CD14-positive monocyte (primary cell): ENCODE results near the gene PSKH1. TPM values are rescaled to one million over a fixed set of nuclear protein-coding genes. Genes with fewer than 3 reads are reported as not detected.
A peak's percentile ranks its signal among the peaks of the same experiment; 100 is the strongest.

Experiments
- DNase-seq, 3 donors: peaks; one replicate each; pipeline ENCODE4 v3.0.0-alpha.2; 2011 to 2022
- H2AFZ ChIP-seq: 2 replicates; pipeline ENCODE4 v1.6.0; 2012; ENCODE audit warnings: mild to moderate bottlenecking, low read depth, low read length, inconsistent platforms; ENCODE audit not compliant: insufficient read depth, poor library complexity, severe bottlenecking
- H3K27ac ChIP-seq, 2 donors: 1 replicate in 1 of 2; 2 replicates in 1 of 2; pipeline ENCODE4 v1.5.1; 2012 to 2013; ENCODE audit warnings: low read length in 2 of 2, control low read depth in 1 of 2, inconsistent platforms in 1 of 2, low read depth in 1 of 2, mild to moderate bottlenecking in 1 of 2
- H3K27me3 ChIP-seq, 2 donors: one replicate each; pipeline versions ENCODE4 v1.6.0 to v1.6.1; 2011 to 2013; ENCODE audit warnings: low read length in 2 of 2; ENCODE audit not compliant: control insufficient read depth in 2 of 2, insufficient read depth in 2 of 2
- H3K36me3 ChIP-seq, 2 donors: replicated peaks in 1 of 2; 1 replicate in 1 of 2; 2 replicates in 1 of 2; pipeline versions ENCODE4 v1.5.1 to v1.6.1; 2012 to 2013; ENCODE audit warnings: low read length in 2 of 2, control low read depth in 1 of 2, inconsistent platforms in 1 of 2, mild to moderate bottlenecking in 1 of 2; ENCODE audit not compliant: insufficient read depth in 2 of 2, control insufficient read depth in 1 of 2
- H3K4me1 ChIP-seq, 2 donors: 1 replicate in 1 of 2; 2 replicates in 1 of 2; pipeline versions ENCODE4 v1.5.1 to v1.6.1; 2012 to 2013; ENCODE audit warnings: low read length in 2 of 2, control low read depth in 1 of 2, inconsistent platforms in 1 of 2, mild to moderate bottlenecking in 1 of 2, moderate library complexity in 1 of 2; ENCODE audit not compliant: insufficient read depth in 2 of 2, control insufficient read depth in 1 of 2
- H3K4me2 ChIP-seq: replicated peaks from 2 replicates; pipeline ENCODE3; 2012; ENCODE audit warnings: low read length, moderate library complexity, mild to moderate bottlenecking; ENCODE audit not compliant: poor library complexity, severe bottlenecking; ENCODE audit errors: extremely low read depth
- H3K4me3 ChIP-seq, 3 experiments: fragments of 200-600 bp in 1 of 3; sonication (generic) in 1 of 3; replicated peaks in 1 of 3; 1 replicate in 2 of 3; 2 replicates in 1 of 3; pipeline ENCODE4 v1.5.1; 2011 to 2013; ENCODE audit warnings: low read length in 3 of 3, mild to moderate bottlenecking in 3 of 3, control low read depth in 2 of 3, low read depth in 2 of 3, inconsistent platforms in 1 of 3, moderate library complexity in 1 of 3
- H3K79me2 ChIP-seq: 2 replicates; pipeline ENCODE4 v1.6.0; 2012; ENCODE audit warnings: mild to moderate bottlenecking, control low read depth, inconsistent platforms, low read length, moderate library complexity; ENCODE audit not compliant: insufficient read depth
- H3K9ac ChIP-seq: 2 replicates; pipeline ENCODE4 v1.6.0; 2017; ENCODE audit warnings: low read length, mild to moderate bottlenecking; ENCODE audit not compliant: insufficient read depth, poor library complexity, severe bottlenecking
- H3K9me3 ChIP-seq, 2 donors: replicated peaks in 1 of 2; 1 replicate in 1 of 2; 2 replicates in 1 of 2; pipeline versions ENCODE4 v1.5.1 to v1.6.1; 2012 to 2013; ENCODE audit warnings: low read length in 2 of 2, control low read depth in 1 of 2; ENCODE audit not compliant: control insufficient read depth in 1 of 2, insufficient read depth in 1 of 2
- H4K20me1 ChIP-seq: 2 replicates; pipeline ENCODE4 v1.6.0; 2012; ENCODE audit warnings: mild to moderate bottlenecking, low read length, control low read depth, moderate library complexity; ENCODE audit not compliant: insufficient read depth
- H3K27ac Mint-ChIP-seq, 7 donors: one replicate each; pipeline ENCODE4 v1.8.0; 2020; ENCODE audit warnings: mild to moderate bottlenecking in 7 of 7, mixed read lengths in 7 of 7, moderate library complexity in 6 of 7, inconsistent platforms in 2 of 7
- H3K27me3 Mint-ChIP-seq, 3 donors: one replicate each; pipeline ENCODE4 v1.8.0; 2021 to 2022; ENCODE audit warnings: low read depth in 3 of 3, mild to moderate bottlenecking in 3 of 3, mixed read lengths in 3 of 3, moderate library complexity in 3 of 3, inconsistent platforms in 1 of 3
- H3K36me3 Mint-ChIP-seq, 2 donors: one replicate each; pipeline ENCODE4 v1.8.0; 2020; ENCODE audit warnings: mixed read lengths in 2 of 2, inconsistent platforms in 1 of 2, mild to moderate bottlenecking in 1 of 2
- H3K4me1 Mint-ChIP-seq: one replicate; pipeline ENCODE4 v1.8.0; 2020; ENCODE audit warnings: mild to moderate bottlenecking, mixed read lengths
- H3K4me3 Mint-ChIP-seq, 2 donors: one replicate each; pipeline ENCODE4 v1.8.0; 2020; ENCODE audit warnings: mild to moderate bottlenecking in 2 of 2, mixed read lengths in 2 of 2, moderate library complexity in 1 of 2
- H3K9me3 Mint-ChIP-seq, 7 donors: one replicate each; pipeline ENCODE4 v1.8.0; 2020 to 2022; ENCODE audit warnings: mixed read lengths in 7 of 7, mild to moderate bottlenecking in 6 of 7, moderate library complexity in 6 of 7, inconsistent platforms in 2 of 7
- WGBS: methylation state at CpG from one replicate; pipeline ENCODE4 v1.1.5; 2013; ENCODE audit warnings: missing lambda C conversion rate; ENCODE audit not compliant: insufficient coverage; 5-methylcytosine and 5-hydroxymethylcytosine counted together
- intact Hi-C, 2 donors: fragments of 100-400 bp; cut with micrococcal nuclease; formaldehyde crosslinking; loops; one replicate each; pipeline versions ENCODE4 v1.15.0 to v1.15.1; 2023
- polyA plus RNA-seq, 3 donors: library from polyadenylated mRNA; depleted of rRNA in 1 of 3; unstranded in 2 of 3; stranded (reverse) in 1 of 3; fragments of 300-500 nt in 2 of 3; fragments of >200 nt in 1 of 3; fragmentation: Illumina TruSeq in 2 of 3; gene quantifications; 1 replicate in 2 of 3; 2 replicates in 1 of 3; pipeline ENCODE4 v1.2.3, GENCODE V29; 2012 to 2021
- TF ChIP-seq, protein P1 (sequence below): fragments of 200-600 bp; IDR thresholded peaks from one replicate; pipeline ENCODE4 v1.8.0; 2022; ENCODE audit warnings: antibody characterized with exemption, mild to moderate bottlenecking

PSKH1 gene
- polyA plus RNA-seq, 3 donors: 11.0 to 19.7 (median 16.8) TPM

DNA sequence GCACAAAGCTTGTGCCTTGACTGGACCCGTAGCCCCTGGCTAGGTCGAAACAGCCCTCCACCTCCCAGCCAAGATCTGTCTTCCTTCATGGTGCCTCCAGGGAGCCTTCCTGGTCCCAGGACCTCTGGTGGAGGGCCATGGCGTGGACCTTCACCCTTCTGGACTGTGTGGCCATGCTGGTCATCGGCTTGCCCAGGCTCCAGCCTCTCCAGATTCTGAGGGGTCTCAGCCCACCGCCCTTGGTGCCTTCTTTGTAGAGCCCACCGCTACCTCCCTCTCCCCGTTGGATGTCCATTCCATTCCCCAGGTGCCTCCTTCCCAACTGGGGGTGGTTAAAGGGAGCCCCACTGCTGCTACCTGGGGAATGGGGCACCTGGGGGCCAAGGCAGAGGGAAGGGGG is 35.1 kb downstream of the PSKH1 start:
- no peak overlapping the region for H3K4me3 Mint-ChIP-seq
- Histone ChIP-seq H3K27ac (no peak overlapping the region), H4K20me1 (peaks cover 93% of the 10 kb centered on the region), H3K4me1 (no peaks in the 10 kb centered on the region), H3K9ac (no peak overlapping the region), H3K4me2 (no peak overlapping the region), H3K36me3 (peaks cover 56 to 90% of the 10 kb centered on the region in 2 donors), H3K79me2 (peaks cover 4% of the 10 kb centered on the region), H2AFZ (no peak overlapping the region), H3K27me3 (no peaks in the 10 kb centered on the region), H3K4me3 (no peak overlapping the region), H3K9me3 (no peaks in the 10 kb centered on the region)
- TF ChIP-seq, protein P1, sequence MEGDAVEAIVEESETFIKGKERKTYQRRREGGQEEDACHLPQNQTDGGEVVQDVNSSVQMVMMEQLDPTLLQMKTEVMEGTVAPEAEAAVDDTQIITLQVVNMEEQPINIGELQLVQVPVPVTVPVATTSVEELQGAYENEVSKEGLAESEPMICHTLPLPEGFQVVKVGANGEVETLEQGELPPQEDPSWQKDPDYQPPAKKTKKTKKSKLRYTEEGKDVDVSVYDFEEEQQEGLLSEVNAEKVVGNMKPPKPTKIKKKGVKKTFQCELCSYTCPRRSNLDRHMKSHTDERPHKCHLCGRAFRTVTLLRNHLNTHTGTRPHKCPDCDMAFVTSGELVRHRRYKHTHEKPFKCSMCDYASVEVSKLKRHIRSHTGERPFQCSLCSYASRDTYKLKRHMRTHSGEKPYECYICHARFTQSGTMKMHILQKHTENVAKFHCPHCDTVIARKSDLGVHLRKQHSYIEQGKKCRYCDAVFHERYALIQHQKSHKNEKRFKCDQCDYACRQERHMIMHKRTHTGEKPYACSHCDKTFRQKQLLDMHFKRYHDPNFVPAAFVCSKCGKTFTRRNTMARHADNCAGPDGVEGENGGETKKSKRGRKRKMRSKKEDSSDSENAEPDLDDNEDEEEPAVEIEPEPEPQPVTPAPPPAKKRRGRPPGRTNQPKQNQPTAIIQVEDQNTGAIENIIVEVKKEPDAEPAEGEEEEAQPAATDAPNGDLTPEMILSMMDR: no peak
- intact Hi-C loops: loop anchor here (2.0 to 5.0 kb wide), 3 partner anchors 111 to 256 kb away; no protein-coding TSS in a partner anchor
- DNase-seq: no peak
- peaks cover 0 to 2% (median 0%) of the 10 kb centered on the region in 3 donors for H3K27me3 Mint-ChIP-seq
- H3K27ac Mint-ChIP-seq: peak overlapping the region in 2 of 7 donors; percentile 20 to 79
- H3K9me3 Mint-ChIP-seq: no peaks in the 10 kb centered on the region
- peaks cover 42 to 72% of the 10 kb centered on the region in 2 donors for H3K36me3 Mint-ChIP-seq
- no peaks in the 10 kb centered on the region for H3K4me1 Mint-ChIP-seq
- 86% methylated on average over 4 of the region's 7 CpGs for WGBS

DNA sequence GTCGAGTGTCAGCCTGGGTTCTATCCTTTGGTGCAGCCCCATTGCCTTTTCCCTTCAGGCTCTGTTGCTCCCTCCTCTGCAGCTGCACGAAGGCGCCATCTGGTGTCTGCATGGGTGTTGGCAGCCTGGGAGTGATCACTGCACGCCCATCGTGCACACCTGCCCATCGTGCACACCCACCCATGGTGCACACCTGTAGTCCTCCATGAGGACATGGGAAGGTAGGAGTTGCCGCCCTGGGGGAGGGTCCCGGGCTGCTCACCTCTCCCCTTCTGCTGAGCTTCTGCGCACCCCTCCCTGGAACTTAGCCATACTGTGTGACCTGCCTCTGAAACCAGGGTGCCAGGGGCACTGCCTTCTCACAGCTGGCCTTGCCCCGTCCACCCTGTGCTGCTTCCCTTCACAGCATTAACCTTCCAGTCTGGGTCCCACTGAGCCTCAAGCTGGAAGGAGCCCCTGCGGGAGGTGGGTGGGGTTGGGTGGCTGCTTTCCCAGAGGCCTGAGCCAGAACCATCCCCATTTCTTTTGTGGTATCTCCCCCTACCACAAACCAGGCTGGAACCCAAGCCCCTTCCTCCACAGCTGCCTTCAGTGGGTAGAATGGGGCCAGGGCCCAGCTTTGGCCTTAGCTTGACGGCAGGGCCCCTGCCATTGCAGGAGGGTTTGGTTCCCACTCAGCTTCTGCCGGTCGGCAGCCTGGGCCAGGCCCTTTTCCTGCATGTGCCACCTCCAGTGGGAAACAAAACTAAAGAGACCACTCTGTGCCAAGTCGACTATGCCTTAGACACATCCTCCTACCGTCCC is 35.7 kb downstream of the PSKH1 start:
- Mint-ChIP-seq H3K27ac (peak overlapping the region in 3 of 7 donors; percentile 7 to 23 (median 20)), H3K4me3 (no peak overlapping the region), H3K36me3 (peaks cover 39 to 72% of the 10 kb centered on the region in 2 donors), H3K9me3 (no peaks in the 10 kb centered on the region), H3K4me1 (no peaks in the 10 kb centered on the region), H3K27me3 (peaks cover 0 to 2% (median 0%) of the 10 kb centered on the region in 3 donors)
- Histone ChIP-seq H3K4me3 (no peak overlapping the region), H3K9me3 (no peaks in the 10 kb centered on the region), H3K4me1 (no peaks in the 10 kb centered on the region), H3K9ac (no peak overlapping the region), H3K36me3 (peaks cover 54 to 87% of the 10 kb centered on the region in 2 donors), H4K20me1 (peaks cover 92% of the 10 kb centered on the region), H2AFZ (no peak overlapping the region), H3K27me3 (no peaks in the 10 kb centered on the region), H3K79me2 (peaks cover 3% of the 10 kb centered on the region), H3K4me2 (no peak overlapping the region), H3K27ac (no peak overlapping the region)
- intact Hi-C loops: loop anchor here (2.0 to 5.0 kb wide), 3 partner anchors 111 to 256 kb away; no protein-coding TSS in a partner anchor
- TF ChIP-seq, protein P1: peak; percentile 92
- peak; percentile 30 to 51 (median 36) for DNase-seq
- 68% methylated on average over 6 of the region's 16 CpGs for WGBS
